Fibroblast of skin of left quadriceps (primary cell): ENCODE results near the gene LYPLAL1.
"Not testable (repeated sequence)": the region's sequence is repeated elsewhere in the genome, so short reads cannot be mapped to it uniquely, and the experiment has no call there.

Experiments used
- DNase-seq, 2 experiments: peaks; one replicate each; pipeline ENCODE4 v3.0.0-alpha.2; 2013; ENCODE audit warnings: low read depth in 2 of 2

Gene LYPLAL1

GRCh38 chr1:219163401-219163954, 10.2 kb upstream of the LYPLAL1 start:
- DNase-seq: no peak

GRCh38 chr1:219171192-219171935, 2.3 kb upstream of the LYPLAL1 start:
- no peak for DNase-seq

- DNase-seq: no peak
These were observed 857 bp upstream of the LYPLAL1 start for GRCh38 chr1:219172821-219173220.

GRCh38 chr1:219173434-219173757, 282 bp upstream of the LYPLAL1 start:
- DNase-seq: no peak

GRCh38 chr1:219174460-219175211, 958 bp downstream of the LYPLAL1 start:
- peak; percentile 46 to 62 for DNase-seq

GRCh38 chr1:219175212-219175564, 1.5 kb downstream of the LYPLAL1 start:
- DNase-seq: no peak

- DNase-seq: no peak
These were observed 2.5 kb downstream of the LYPLAL1 start for GRCh38 chr1:219176168-219176567.

GRCh38 chr1:219177363-219177762, 3.7 kb downstream of the LYPLAL1 start:
- DNase-seq: no peak

GRCh38 chr1:219177940-219178339, 4.3 kb downstream of the LYPLAL1 start:
- DNase-seq: no peak

GRCh38 chr1:219179293-219179692, 5.6 kb downstream of the LYPLAL1 start:
- no peak for DNase-seq

- DNase-seq: no peak
These were observed 10.7 kb downstream of the LYPLAL1 start for GRCh38 chr1:219184337-219184736.

GRCh38 chr1:219185486-219186117, 11.9 kb downstream of the LYPLAL1 start:
- DNase-seq: no peak

GRCh38 chr1:219188331-219188803, 14.7 kb downstream of the LYPLAL1 start:
- no peak for DNase-seq

- peak; percentile 43 to 47 for DNase-seq
These were observed 15.5 kb downstream of the LYPLAL1 start for GRCh38 chr1:219189021-219189824.

GRCh38 chr1:219189952-219190351, 16.3 kb downstream of the LYPLAL1 start:
- no peak for DNase-seq

- DNase-seq: no peak
These were observed 16.9 kb downstream of the LYPLAL1 start for GRCh38 chr1:219190605-219191004.

- DNase-seq: not testable (repeated sequence)
These were observed 22.2 kb downstream of the LYPLAL1 start for GRCh38 chr1:219195833-219196232.

GRCh38 chr1:219201656-219202055, 28.0 kb downstream of the LYPLAL1 start:
- no peak for DNase-seq

- DNase-seq: no peak
These were observed 28.9 kb downstream of the LYPLAL1 start for GRCh38 chr1:219202567-219202966.

- DNase-seq: no peak
These were observed 32.7 kb downstream of the LYPLAL1 start for GRCh38 chr1:219206350-219206749.

- DNase-seq: no peak
These were observed 35.9 kb downstream of the LYPLAL1 start for GRCh38 chr1:219209578-219209977.

GRCh38 chr1:219210067-219210466, 36.4 kb downstream of the LYPLAL1 start:
- no peak for DNase-seq
